GM19455 (cell line): ENCODE data around the gene TNKS1BP1.

ENCODE experiments used
- ATAC-seq: cut with Tn5 transposase; IDR thresholded peaks from one replicate; pipeline ENCODE4 v1.9.1; 2021; ENCODE audit not compliant: unreplicated experiment

The TNKS1BP1 gene

GRCh38 chr11:57260937-57261783 is 63.6 kb downstream of the TNKS1BP1 start:
- ATAC-seq: no peak

- ATAC-seq: no peak
These were observed 68.6 kb downstream of the TNKS1BP1 start for GRCh38 chr11:57256119-57256518.

- no peak for ATAC-seq
These were observed 69.1 kb downstream of the TNKS1BP1 start for GRCh38 chr11:57255618-57256017.

- ATAC-seq: no peak
These were observed 70.1 kb downstream of the TNKS1BP1 start for GRCh38 chr11:57254631-57255030.

GRCh38 chr11:57251491-57252104 is 73.2 kb downstream of the TNKS1BP1 start:
- no peak for ATAC-seq

GRCh38 chr11:57251037-57251436 is 73.7 kb downstream of the TNKS1BP1 start:
- ATAC-seq: no peak
